Measurements from ENCODE around the gene CD52.

The CD52 gene

GRCh38 chr1:26317612-26318337, at the start of gene CD52:
Gene CD52, plus strand, starts transcription at chr1:26317958. Its CDS starts 60 bp downstream, at chr1:26318018.
- no peak for DNase-seq

- no peak for DNase-seq
Observed at GRCh38 chr1:26268290-26269197, 49.2 kb upstream of the CD52 start.

- no peak for DNase-seq
Observed at GRCh38 chr1:26269198-26269550, 48.6 kb upstream of the CD52 start.

- DNase-seq, result no peak
Observed at GRCh38 chr1:26274801-26275425, 42.8 kb upstream of the CD52 start.

- peak in 48 of 56 donors; percentile 24 to 87 (median 61) for DNase-seq
Observed at GRCh38 chr1:26275580-26276431, 42.0 kb upstream of the CD52 start.

GRCh38 chr1:26276432-26276838, 41.3 kb upstream of the CD52 start:
- peak in 1 of 56 donors; percentile 59 for DNase-seq

GRCh38 chr1:26277261-26277661, 40.5 kb upstream of the CD52 start:
- DNase-seq, result no peak

GRCh38 chr1:26277719-26278118, 40.0 kb upstream of the CD52 start:
- no peak for DNase-seq

GRCh38 chr1:26278303-26278702, 39.5 kb upstream of the CD52 start:
- peak in 13 of 56 donors; percentile 11 to 39 (median 24) for DNase-seq

- DNase-seq, result peak in 1 of 56 donors; percentile 34
Observed at GRCh38 chr1:26278724-26279455, 38.9 kb upstream of the CD52 start.

GRCh38 chr1:26279456-26280332, 38.1 kb upstream of the CD52 start, which contains the start of gene SH3BGRL3:
Gene SH3BGRL3, plus strand, starts transcription at chr1:26280086. Its CDS starts 70 bp downstream, at chr1:26280156.
- DNase-seq, result peak in 53 of 56 donors; percentile 17 to 90 (median 72)

GRCh38 chr1:26280333-26281042, 37.3 kb upstream of the CD52 start:
- DNase-seq, result peak in 4 of 56 donors; percentile 49 to 75 (median 56)

- DNase-seq, result no peak
Observed at GRCh38 chr1:26281091-26281958, 36.4 kb upstream of the CD52 start.

GRCh38 chr1:26281971-26282370, 35.8 kb upstream of the CD52 start:
- DNase-seq, result no peak

- DNase-seq, result no peak
Observed at GRCh38 chr1:26282401-26282918, 35.3 kb upstream of the CD52 start.

- DNase-seq, result no peak
Observed at GRCh38 chr1:26283279-26283853, 34.4 kb upstream of the CD52 start.

Measured in amygdala (tissue), 56 donors.